Lower lobe of right lung (tissue), 2 donors: ENCODE results near the gene COL9A3. TPM values are rescaled to one million over a fixed set of nuclear protein-coding genes. Genes with fewer than 3 reads are reported as not detected.

Experiments
- ATAC-seq, 2 donors: fragments of 200-7000 bp; cut with Tn5 transposase; one replicate each; pipeline ENCODE4 v1.9.1; 2020 to 2022; ENCODE audit warnings: mild to moderate bottlenecking in 2 of 2, moderate library complexity in 2 of 2
- DNase-seq: peaks from one replicate; pipeline ENCODE4 v3.0.0-alpha.2; 2020
- H3K27ac ChIP-seq: fragments of 200-600 bp; one replicate; pipeline ENCODE4 v1.8.0; 2022
- H3K27me3 ChIP-seq: fragments of 200-600 bp; one replicate; pipeline ENCODE4 v1.8.0; 2022; ENCODE audit warnings: low read depth
- H3K36me3 ChIP-seq: fragments of 200-600 bp; one replicate; pipeline ENCODE4 v1.8.0; 2022; ENCODE audit warnings: mild to moderate bottlenecking
- H3K4me1 ChIP-seq: fragments of 200-600 bp; one replicate; pipeline ENCODE4 v1.8.0; 2022
- H3K4me3 ChIP-seq: fragments of 200-600 bp; one replicate; pipeline ENCODE4 v1.8.0; 2022; ENCODE audit warnings: mild to moderate bottlenecking
- H3K9me3 ChIP-seq: fragments of 200-600 bp; one replicate; pipeline ENCODE4 v1.8.0; 2022
- intact Hi-C: fragments of 100-400 bp; cut with DNase I; formaldehyde crosslinking; loops from one replicate; pipeline ENCODE4 v1.11.0; 2022
- total RNA-seq: library from RNA; stranded (reverse); fragmentation: NEBNext Ultra II Directional; extraction: Animal tissue kit (Norgen Biotek cat#: 25700); gene quantifications from one replicate; pipeline ENCODE4 v1.2.1, GENCODE V29; 2021
- TF ChIP-seq, protein P1 (sequence below): fragments of 200-600 bp; IDR thresholded peaks from one replicate; pipeline ENCODE4 v1.8.0; 2022; ENCODE audit warnings: antibody characterized with exemption, mild to moderate bottlenecking
- donor health status: DM: no; HTN: yes; CAD: no; lungs with severe emphysema.

The COL9A3 gene
- total RNA-seq, 1 donor from 2014 or later, result 0.89 TPM

DNA sequence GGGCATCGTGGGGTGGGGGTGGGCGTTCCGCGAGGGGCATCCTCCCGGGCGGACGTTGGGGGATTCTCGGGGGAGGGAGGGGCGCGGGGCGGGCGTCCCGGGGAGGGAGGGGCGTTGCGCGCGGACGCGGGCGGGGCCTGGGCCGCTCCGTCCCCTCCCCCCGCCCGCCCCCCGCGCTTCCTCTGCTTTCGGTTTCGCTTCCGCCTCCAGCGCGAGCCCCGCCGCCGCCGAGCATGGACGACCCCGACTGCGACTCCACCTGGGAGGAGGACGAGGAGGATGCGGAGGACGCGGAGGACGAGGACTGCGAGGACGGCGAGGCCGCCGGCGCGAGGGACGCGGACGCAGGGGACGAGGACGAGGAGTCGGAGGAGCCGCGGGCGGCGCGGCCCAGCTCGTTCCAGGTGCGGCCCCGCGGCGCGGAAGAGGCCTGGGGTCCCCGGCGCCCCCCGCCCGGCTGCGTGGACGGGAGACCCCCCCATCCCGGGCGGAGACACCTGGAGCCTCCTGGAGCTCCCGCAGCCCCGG is 12.2 kb upstream of the COL9A3 start, which contains the start of gene OGFR:
TSS of gene OGFR (plus strand) at position 209 of the 528 bp plus-strand sequence. CDS start at position 234, 25 bp downstream.
- TF ChIP-seq, protein P1, sequence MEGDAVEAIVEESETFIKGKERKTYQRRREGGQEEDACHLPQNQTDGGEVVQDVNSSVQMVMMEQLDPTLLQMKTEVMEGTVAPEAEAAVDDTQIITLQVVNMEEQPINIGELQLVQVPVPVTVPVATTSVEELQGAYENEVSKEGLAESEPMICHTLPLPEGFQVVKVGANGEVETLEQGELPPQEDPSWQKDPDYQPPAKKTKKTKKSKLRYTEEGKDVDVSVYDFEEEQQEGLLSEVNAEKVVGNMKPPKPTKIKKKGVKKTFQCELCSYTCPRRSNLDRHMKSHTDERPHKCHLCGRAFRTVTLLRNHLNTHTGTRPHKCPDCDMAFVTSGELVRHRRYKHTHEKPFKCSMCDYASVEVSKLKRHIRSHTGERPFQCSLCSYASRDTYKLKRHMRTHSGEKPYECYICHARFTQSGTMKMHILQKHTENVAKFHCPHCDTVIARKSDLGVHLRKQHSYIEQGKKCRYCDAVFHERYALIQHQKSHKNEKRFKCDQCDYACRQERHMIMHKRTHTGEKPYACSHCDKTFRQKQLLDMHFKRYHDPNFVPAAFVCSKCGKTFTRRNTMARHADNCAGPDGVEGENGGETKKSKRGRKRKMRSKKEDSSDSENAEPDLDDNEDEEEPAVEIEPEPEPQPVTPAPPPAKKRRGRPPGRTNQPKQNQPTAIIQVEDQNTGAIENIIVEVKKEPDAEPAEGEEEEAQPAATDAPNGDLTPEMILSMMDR, result no peak
- peaks cover 42% of the 10 kb centered on the region for H3K36me3 ChIP-seq
- ATAC-seq (peak; percentile 49 to 74), DNase-seq (peak; percentile 77)
- no peaks in the 10 kb centered on the region for H3K27me3 ChIP-seq
- H3K4me1 ChIP-seq, result peaks cover 31% of the 10 kb centered on the region
- no peaks in the 10 kb centered on the region for H3K9me3 ChIP-seq
- intact Hi-C loops, result no loop called here
- H3K4me3 ChIP-seq, result peak within 1 kb of the TSS; percentile 96
- H3K27ac ChIP-seq, result peak within 1 kb of the TSS; percentile 90

- no peaks in the 10 kb centered on the region for H3K27me3 ChIP-seq
- H3K4me3 ChIP-seq, result peak overlapping the region; percentile 96
- intact Hi-C loops, result no loop called here
- TF ChIP-seq, protein P1, result no peak
- DNase-seq (no peak), ATAC-seq (peak; percentile 39 to 63)
- H3K4me1 ChIP-seq, result peaks cover 31% of the 10 kb centered on the region
- peaks cover 42% of the 10 kb centered on the region for H3K36me3 ChIP-seq
- no peaks in the 10 kb centered on the region for H3K9me3 ChIP-seq
- H3K27ac ChIP-seq, result peak overlapping the region; percentile 90
These were observed 11.6 kb upstream of the COL9A3 start for GRCh38 chr20:62805155-62805710.

- peaks cover 42% of the 10 kb centered on the region for H3K36me3 ChIP-seq
- intact Hi-C loops, result no loop called here
- H3K4me1 ChIP-seq, result peaks cover 31% of the 10 kb centered on the region
- no peaks in the 10 kb centered on the region for H3K9me3 ChIP-seq
- peak; percentile 40 to 51 for ATAC-seq
- H3K4me3 ChIP-seq, result peak overlapping the region; percentile 96
- H3K27me3 ChIP-seq, result no peaks in the 10 kb centered on the region
- peak overlapping the region; percentile 90 for H3K27ac ChIP-seq
- peak; percentile 86 for DNase-seq
- TF ChIP-seq, protein P1, result no peak
These were observed 11.0 kb upstream of the COL9A3 start for GRCh38 chr20:62805711-62806382.

DNA sequence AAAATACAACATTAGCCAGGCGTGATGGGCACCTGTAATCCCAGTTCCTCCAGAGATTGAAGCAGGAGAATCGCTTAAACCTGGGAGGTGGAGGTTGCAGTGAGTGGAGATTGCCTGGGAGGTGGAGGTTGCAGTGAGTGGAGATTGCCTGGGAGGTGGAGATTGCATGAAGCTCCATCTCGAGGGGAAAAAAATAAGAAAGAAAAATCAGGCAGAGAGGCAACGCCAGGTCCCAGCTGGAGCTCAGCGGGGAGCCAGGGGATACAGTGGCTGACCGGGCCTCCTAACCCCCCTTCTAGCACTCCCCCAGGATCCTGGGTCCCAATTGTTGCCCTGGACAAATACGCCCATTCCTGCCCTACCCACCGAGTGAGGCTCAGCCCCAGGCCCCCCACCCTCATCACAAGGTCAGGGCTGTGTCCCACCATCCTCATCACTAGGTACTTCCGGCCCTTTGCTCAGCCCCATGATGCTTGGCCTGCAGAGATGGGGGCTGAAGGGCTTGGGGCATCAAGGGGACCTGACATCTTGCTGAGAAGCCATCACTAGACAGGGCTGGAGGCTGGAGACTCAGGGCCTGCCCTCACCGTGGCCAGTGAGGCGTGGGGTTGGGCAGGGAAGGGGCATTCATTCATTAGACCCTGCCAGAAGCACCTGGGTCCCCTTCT is 10.3 kb upstream of the COL9A3 start:
- intact Hi-C loops, result no loop called here
- peak overlapping the region; percentile 96 for H3K4me3 ChIP-seq
- peaks cover 43% of the 10 kb centered on the region for H3K36me3 ChIP-seq
- H3K27ac ChIP-seq, result peak overlapping the region; percentile 90
- H3K9me3 ChIP-seq, result no peaks in the 10 kb centered on the region
- no peaks in the 10 kb centered on the region for H3K27me3 ChIP-seq
- H3K4me1 ChIP-seq, result peaks cover 31% of the 10 kb centered on the region
- ATAC-seq (no peak), DNase-seq (no peak)
- TF ChIP-seq, protein P1, result no peak

DNA sequence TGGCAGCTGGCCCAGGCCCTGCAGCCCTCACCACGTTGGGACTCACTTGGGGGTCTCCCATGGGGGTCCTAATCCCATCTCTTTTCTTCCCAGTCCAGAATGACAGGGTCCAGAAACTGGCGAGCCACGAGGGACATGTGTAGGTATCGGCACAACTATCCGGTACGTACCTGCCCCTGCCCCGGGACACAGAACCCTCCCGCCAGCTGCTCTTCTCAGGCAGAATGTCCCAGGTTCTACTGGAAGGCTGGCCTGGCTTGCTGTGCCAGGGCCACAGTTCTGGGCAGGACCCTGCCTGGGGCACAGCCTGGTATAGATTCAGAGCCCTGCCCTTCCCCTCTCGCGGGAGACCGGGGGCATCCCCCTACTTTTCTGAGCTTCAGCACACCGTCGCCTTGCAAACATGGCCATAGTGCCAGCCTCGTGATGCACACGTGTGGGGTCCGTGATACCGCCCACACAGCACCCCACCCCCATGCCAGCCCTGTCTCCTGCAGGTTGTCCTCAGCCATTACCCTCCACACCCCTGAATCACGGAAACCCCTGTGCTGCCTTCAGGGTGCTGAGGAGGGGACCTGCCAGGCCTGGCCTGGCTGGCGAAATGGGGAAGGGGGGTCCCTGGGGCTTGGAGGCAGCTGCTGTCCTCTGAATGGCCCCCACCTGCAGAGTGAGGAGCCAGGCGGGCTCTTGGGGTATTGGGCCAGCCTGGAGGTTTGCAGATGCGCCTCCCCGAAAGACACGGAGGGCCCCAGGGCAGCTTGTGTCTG is 9.2 kb upstream of the COL9A3 start:
- intact Hi-C loops, result no loop called here
- TF ChIP-seq, protein P1, result no peak
- DNase-seq (no peak), ATAC-seq (no peak)
- Histone ChIP-seq H3K9me3 (no peaks in the 10 kb centered on the region), H3K36me3 (peaks cover 54% of the 10 kb centered on the region), H3K4me3 (no peak overlapping the region), H3K27ac (peak overlapping the region; percentile 18), H3K27me3 (no peaks in the 10 kb centered on the region), H3K4me1 (peaks cover 31% of the 10 kb centered on the region)
